BLaER1 (cell line): Measurements from ENCODE around the gene FGF13.

ENCODE experiments used
- H3K27ac ChIP-seq: shearing (Covaris generic); formaldehyde crosslinking; 2 replicates; pipeline ENCODE4 v1.8.1; 2022
- H3K27me3 ChIP-seq: shearing (Covaris generic); formaldehyde crosslinking; 2 replicates; pipeline ENCODE4 v1.8.1; 2022
- H3K36me3 ChIP-seq: shearing (Covaris generic); formaldehyde crosslinking; 2 replicates; pipeline ENCODE4 v1.8.1; 2022
- H3K4me1 ChIP-seq: shearing (Covaris generic); formaldehyde crosslinking; 2 replicates; pipeline ENCODE4 v1.8.1; 2022
- H3K4me2 ChIP-seq: shearing (Covaris generic); formaldehyde crosslinking; 2 replicates; pipeline ENCODE4 v1.8.1; 2022
- H3K4me3 ChIP-seq: shearing (Covaris generic); formaldehyde crosslinking; 2 replicates; pipeline ENCODE4 v1.8.1; 2022
- H3K9ac ChIP-seq: shearing (Covaris generic); formaldehyde crosslinking; 2 replicates; pipeline ENCODE4 v1.8.1; 2022
- H3K9me3 ChIP-seq: shearing (Covaris generic); formaldehyde crosslinking; 2 replicates; pipeline ENCODE4 v1.8.1; 2022
- H4K20me1 ChIP-seq: shearing (Covaris generic); formaldehyde crosslinking; 2 replicates; pipeline ENCODE4 v1.8.1; 2022
- Cebpa-rat ChIP-seq: shearing (Covaris generic); IDR thresholded peaks from 2 replicates; pipeline ENCODE4 v1.8.1; 2022

The FGF13 gene

DNA sequence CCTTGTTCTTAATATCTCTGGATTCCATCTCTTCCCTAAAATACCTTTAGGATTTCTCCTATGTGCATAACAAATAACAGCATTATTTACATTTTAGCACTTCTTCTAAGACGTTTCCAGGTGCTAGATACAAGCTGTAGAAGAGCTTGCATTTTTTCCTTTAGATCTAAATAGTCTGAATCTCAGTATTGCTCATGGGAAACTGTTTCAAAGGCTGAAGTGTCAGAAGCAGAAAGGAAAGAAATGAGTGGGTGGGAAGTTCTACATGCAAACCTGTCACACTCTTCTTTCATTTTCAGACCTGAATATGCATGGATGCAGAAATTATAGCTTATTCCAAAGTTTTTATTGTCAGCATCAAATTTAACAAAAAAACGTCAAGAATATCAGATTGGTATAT, 41.8 kb downstream of the FGF13 start:
- peaks cover 70% of the 10 kb centered on the region for H3K27me3 ChIP-seq
- no peak overlapping the region for H3K4me3 ChIP-seq
- no peaks in the 10 kb centered on the region for H3K36me3 ChIP-seq
- H3K9ac ChIP-seq: no peak overlapping the region
- no peak overlapping the region for H3K27ac ChIP-seq
- H3K9me3 ChIP-seq: no peaks in the 10 kb centered on the region
- no peak overlapping the region for H3K4me2 ChIP-seq
- no peaks in the 10 kb centered on the region for H3K4me1 ChIP-seq
- no peaks in the 10 kb centered on the region for H4K20me1 ChIP-seq
- no peak for TF ChIP-seq Cebpa-rat

- no peak for TF ChIP-seq Cebpa-rat
- Histone ChIP-seq H3K9ac (no peak overlapping the region), H4K20me1 (no peaks in the 10 kb centered on the region), H3K4me2 (no peak overlapping the region), H3K9me3 (no peaks in the 10 kb centered on the region), H3K36me3 (no peaks in the 10 kb centered on the region), H3K27me3 (peaks cover 68% of the 10 kb centered on the region), H3K27ac (no peak overlapping the region), H3K4me1 (no peaks in the 10 kb centered on the region), H3K4me3 (no peak overlapping the region)
These were observed 47.1 kb downstream of the FGF13 start for GRCh38 chrX:138664466-138664865.

- H3K4me1 ChIP-seq: no peaks in the 10 kb centered on the region
- H3K4me2 ChIP-seq: no peak overlapping the region
- H3K9ac ChIP-seq: no peak overlapping the region
- no peaks in the 10 kb centered on the region for H3K9me3 ChIP-seq
- no peak overlapping the region for H3K4me3 ChIP-seq
- no peaks in the 10 kb centered on the region for H3K36me3 ChIP-seq
- H3K27me3 ChIP-seq: peaks cover 64% of the 10 kb centered on the region
- no peaks in the 10 kb centered on the region for H4K20me1 ChIP-seq
- H3K27ac ChIP-seq: no peak overlapping the region
- TF ChIP-seq Cebpa-rat: no peak
These were observed 47.5 kb downstream of the FGF13 start for GRCh38 chrX:138664016-138664415.

DNA sequence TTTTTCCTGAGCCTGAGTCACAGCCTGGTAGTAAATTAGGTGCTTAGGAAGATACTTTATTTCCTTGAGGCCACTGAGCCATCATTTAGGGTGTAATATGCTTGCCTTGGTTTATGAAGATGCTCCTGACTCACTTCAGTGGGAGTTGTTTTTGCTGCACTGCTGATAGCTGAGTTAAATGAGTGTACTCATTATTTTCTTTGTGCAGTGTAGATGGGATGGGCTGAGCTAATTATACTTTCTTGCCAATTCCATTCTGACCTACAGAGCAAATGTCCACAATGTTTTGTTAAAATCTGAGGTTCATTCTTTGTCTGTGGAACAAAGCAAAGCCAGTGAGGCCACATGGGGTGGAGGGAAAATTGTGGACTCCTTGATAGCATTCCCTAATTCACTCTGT, 60.0 kb downstream of the FGF13 start:
- Histone ChIP-seq H3K9ac (no peak overlapping the region), H3K27ac (no peak overlapping the region), H3K4me2 (no peak overlapping the region), H3K36me3 (no peaks in the 10 kb centered on the region), H3K4me3 (no peak overlapping the region), H3K4me1 (no peaks in the 10 kb centered on the region), H4K20me1 (peaks cover 13% of the 10 kb centered on the region; the same call in 1 of the 2 replicates), H3K9me3 (no peaks in the 10 kb centered on the region), H3K27me3 (peaks cover 92% of the 10 kb centered on the region)
- TF ChIP-seq Cebpa-rat: no peak

- H3K36me3 ChIP-seq: no peaks in the 10 kb centered on the region
These were observed 62.9 kb downstream of the FGF13 start for GRCh38 chrX:138648568-138648967.

DNA sequence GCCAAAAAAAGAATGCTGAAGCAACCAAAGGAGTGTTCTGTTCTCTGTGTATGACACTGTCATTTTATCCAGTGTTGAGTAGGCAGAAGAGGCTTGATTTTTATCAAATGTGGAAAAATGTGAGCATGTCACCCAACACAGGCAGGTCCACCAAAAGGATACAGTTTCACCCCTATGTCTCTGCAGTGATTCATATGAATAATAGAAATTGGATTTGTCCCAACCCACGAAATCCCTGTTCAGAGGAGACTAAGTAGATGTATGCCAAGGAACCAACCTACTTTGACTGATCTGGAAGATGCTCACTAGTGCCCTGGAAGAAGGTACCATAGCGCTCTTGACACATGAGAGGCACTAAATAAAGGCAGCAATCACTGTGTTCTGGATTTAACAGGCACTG, 72.5 kb downstream of the FGF13 start:
- TF ChIP-seq Cebpa-rat: no peak
- Histone ChIP-seq H3K36me3 (no peaks in the 10 kb centered on the region), H3K4me3 (no peak overlapping the region), H3K4me2 (no peak overlapping the region), H3K27me3 (peaks cover 83% of the 10 kb centered on the region), H3K4me1 (no peaks in the 10 kb centered on the region), H4K20me1 (no peaks in the 10 kb centered on the region; the same call in 1 of the 2 replicates), H3K9ac (no peak overlapping the region), H3K27ac (no peak overlapping the region), H3K9me3 (no peaks in the 10 kb centered on the region)

More at GRCh38 chrX:138648568-138648967, 62.9 kb downstream of the FGF13 start:
- Histone ChIP-seq H3K27ac (no peak overlapping the region), H3K4me1 (no peaks in the 10 kb centered on the region), H3K9ac (no peak overlapping the region), H3K4me2 (no peak overlapping the region), H4K20me1 (peaks cover 13% of the 10 kb centered on the region; the same call in 1 of the 2 replicates), H3K27me3 (peaks cover 92% of the 10 kb centered on the region), H3K9me3 (no peaks in the 10 kb centered on the region), H3K4me3 (no peak overlapping the region)
- no peak for TF ChIP-seq Cebpa-rat
